ENCODE data around the gene MPHOSPH8.

MPHOSPH8 gene

DNA sequence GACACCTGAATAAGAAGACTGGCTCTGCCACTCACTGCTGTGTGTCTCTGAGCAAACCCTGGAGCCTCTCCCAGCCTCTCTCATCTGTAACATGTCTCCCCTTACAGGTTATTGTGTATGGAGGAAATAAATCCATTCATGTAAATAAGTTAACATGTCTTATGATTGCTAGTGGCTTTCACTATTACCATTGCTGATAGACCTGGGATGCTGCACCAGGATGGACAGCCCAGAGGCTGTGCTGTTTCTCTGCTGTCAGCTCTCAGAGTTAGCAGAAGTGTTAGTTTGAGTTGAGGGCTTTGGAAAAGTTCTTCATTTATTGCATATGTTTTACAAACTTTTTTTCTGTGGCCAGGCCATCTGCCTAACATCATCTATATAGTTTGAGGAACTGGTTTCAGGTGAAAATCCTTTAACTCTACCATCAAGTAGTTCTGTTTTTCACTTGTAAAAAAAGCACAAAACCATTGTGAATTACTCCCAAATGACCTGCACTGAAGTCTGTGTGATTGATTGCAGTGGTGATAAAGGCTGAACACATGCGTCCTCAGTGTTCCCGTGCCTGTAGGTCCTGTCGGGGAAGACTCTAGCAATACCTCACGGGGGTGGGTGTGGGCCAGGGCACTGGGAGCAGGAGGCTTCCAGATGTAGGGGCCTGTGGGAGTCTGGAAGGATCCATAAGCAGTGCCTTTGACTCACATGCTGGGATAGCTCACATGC lies 24.6 kb downstream of the MPHOSPH8 start:
- no peaks in the 10 kb centered on the region for H3K27me3 ChIP-seq (replicated peaks; ENCODE audit: control insufficient read depth, insufficient read depth, low read length)
- H3K4me3 ChIP-seq (replicated peaks; ENCODE audit: low read depth, low read length): no peak overlapping the region
- TF ChIP-seq, protein P1, sequence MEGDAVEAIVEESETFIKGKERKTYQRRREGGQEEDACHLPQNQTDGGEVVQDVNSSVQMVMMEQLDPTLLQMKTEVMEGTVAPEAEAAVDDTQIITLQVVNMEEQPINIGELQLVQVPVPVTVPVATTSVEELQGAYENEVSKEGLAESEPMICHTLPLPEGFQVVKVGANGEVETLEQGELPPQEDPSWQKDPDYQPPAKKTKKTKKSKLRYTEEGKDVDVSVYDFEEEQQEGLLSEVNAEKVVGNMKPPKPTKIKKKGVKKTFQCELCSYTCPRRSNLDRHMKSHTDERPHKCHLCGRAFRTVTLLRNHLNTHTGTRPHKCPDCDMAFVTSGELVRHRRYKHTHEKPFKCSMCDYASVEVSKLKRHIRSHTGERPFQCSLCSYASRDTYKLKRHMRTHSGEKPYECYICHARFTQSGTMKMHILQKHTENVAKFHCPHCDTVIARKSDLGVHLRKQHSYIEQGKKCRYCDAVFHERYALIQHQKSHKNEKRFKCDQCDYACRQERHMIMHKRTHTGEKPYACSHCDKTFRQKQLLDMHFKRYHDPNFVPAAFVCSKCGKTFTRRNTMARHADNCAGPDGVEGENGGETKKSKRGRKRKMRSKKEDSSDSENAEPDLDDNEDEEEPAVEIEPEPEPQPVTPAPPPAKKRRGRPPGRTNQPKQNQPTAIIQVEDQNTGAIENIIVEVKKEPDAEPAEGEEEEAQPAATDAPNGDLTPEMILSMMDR (IDR thresholded peaks at IDR 0.05; ENCODE audit: insufficient read depth, low read length, poor library complexity, severe bottlenecking): no peak
- no peak for DNase-seq (ENCODE audit: extremely low read depth, insufficient read length)
- peaks cover 8% of the 10 kb centered on the region for H3K36me3 ChIP-seq (ENCODE audit: control insufficient read depth, insufficient read depth, low read length)

DNA sequence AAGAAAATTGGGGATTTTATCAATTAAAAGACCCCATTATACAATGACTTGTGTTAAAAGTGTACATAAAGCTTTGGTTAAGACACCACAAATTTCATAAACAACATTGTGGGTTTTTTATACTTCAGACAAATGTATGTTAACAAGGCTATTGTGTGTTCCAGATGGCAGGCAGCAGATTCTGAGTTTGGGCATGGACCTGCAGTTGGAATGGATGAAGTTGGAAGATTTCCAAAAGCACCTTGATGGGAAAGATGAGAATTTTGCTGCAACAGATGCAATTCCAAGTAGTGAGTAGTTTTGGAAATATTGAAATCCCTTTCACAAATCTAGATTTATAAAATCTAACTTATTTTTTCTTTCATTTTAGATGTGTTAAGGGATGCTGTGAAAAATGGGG lies 25.4 kb downstream of the MPHOSPH8 start:
- peaks cover 15% of the 10 kb centered on the region for H3K36me3 ChIP-seq (ENCODE audit: control insufficient read depth, insufficient read depth, low read length)
- H3K27me3 ChIP-seq (replicated peaks; ENCODE audit: control insufficient read depth, insufficient read depth, low read length): no peaks in the 10 kb centered on the region
- TF ChIP-seq, protein P1 (IDR thresholded peaks at IDR 0.05; ENCODE audit: insufficient read depth, low read length, poor library complexity, severe bottlenecking): no peak
- no peak overlapping the region for H3K4me3 ChIP-seq (replicated peaks; ENCODE audit: low read depth, low read length)
- DNase-seq (ENCODE audit: extremely low read depth, insufficient read length): no peak

DNA sequence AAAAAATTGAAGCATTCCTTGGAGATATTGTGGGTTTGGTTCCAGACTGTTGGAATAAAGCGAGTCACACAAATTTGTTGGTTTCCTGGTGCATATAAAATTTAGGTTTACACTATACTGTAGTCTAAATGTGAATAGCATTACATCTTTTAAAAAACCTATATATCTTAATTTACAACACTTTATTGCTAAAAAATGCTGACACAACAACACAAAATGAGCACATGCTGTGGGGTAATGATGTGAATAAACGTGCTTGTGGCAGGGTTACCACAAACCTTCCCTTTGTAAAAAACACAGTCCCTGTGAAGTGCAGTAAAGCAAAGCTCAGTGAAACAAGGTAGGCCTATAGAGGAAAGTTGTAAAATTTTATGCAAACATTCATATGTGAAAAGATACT lies 27.7 kb downstream of the MPHOSPH8 start:
- H3K4me3 ChIP-seq (replicated peaks; ENCODE audit: low read depth, low read length): no peak overlapping the region
- TF ChIP-seq, protein P1 (IDR thresholded peaks at IDR 0.05; ENCODE audit: insufficient read depth, low read length, poor library complexity, severe bottlenecking): no peak
- H3K36me3 ChIP-seq (ENCODE audit: control insufficient read depth, insufficient read depth, low read length): peaks cover 25% of the 10 kb centered on the region
- DNase-seq (ENCODE audit: extremely low read depth, insufficient read length): no peak
- H3K27me3 ChIP-seq (replicated peaks; ENCODE audit: control insufficient read depth, insufficient read depth, low read length): no peaks in the 10 kb centered on the region

- Histone ChIP-seq H3K4me3 (replicated peaks; ENCODE audit: low read depth, low read length) (no peak overlapping the region), H3K27me3 (replicated peaks; ENCODE audit: control insufficient read depth, insufficient read depth, low read length) (no peaks in the 10 kb centered on the region), H3K36me3 (ENCODE audit: control insufficient read depth, insufficient read depth, low read length) (peaks cover 27% of the 10 kb centered on the region)
- TF ChIP-seq, protein P1 (IDR thresholded peaks at IDR 0.05; ENCODE audit: insufficient read depth, low read length, poor library complexity, severe bottlenecking): no peak
- no peak for DNase-seq (ENCODE audit: extremely low read depth, insufficient read length)
Measured at GRCh38 chr13:19661561-19661960, 28.1 kb downstream of the MPHOSPH8 start.

GRCh38 chr13:19663416-19663979 lies 30.0 kb downstream of the MPHOSPH8 start:
- DNase-seq (ENCODE audit: extremely low read depth, insufficient read length): no peak
- H3K36me3 ChIP-seq (ENCODE audit: control insufficient read depth, insufficient read depth, low read length): peaks cover 30% of the 10 kb centered on the region
- no peak overlapping the region for H3K4me3 ChIP-seq (replicated peaks; ENCODE audit: low read depth, low read length)
- TF ChIP-seq, protein P1 (IDR thresholded peaks at IDR 0.05; ENCODE audit: insufficient read depth, low read length, poor library complexity, severe bottlenecking): no peak
- no peaks in the 10 kb centered on the region for H3K27me3 ChIP-seq (replicated peaks; ENCODE audit: control insufficient read depth, insufficient read depth, low read length)

Measured in GM06990 (cell line).